GM19438 (cell line): ENCODE measurements around the gene MACF1.

Experiments
- ATAC-seq: cut with Tn5 transposase; IDR thresholded peaks from one replicate; pipeline ENCODE4 v1.9.1; 2021; ENCODE audit warnings: low read depth; ENCODE audit not compliant: unreplicated experiment

MACF1 gene

GRCh38 chr1:39410915-39411436 is 206.5 kb downstream of the MACF1 start:
- no peak for ATAC-seq

DNA sequence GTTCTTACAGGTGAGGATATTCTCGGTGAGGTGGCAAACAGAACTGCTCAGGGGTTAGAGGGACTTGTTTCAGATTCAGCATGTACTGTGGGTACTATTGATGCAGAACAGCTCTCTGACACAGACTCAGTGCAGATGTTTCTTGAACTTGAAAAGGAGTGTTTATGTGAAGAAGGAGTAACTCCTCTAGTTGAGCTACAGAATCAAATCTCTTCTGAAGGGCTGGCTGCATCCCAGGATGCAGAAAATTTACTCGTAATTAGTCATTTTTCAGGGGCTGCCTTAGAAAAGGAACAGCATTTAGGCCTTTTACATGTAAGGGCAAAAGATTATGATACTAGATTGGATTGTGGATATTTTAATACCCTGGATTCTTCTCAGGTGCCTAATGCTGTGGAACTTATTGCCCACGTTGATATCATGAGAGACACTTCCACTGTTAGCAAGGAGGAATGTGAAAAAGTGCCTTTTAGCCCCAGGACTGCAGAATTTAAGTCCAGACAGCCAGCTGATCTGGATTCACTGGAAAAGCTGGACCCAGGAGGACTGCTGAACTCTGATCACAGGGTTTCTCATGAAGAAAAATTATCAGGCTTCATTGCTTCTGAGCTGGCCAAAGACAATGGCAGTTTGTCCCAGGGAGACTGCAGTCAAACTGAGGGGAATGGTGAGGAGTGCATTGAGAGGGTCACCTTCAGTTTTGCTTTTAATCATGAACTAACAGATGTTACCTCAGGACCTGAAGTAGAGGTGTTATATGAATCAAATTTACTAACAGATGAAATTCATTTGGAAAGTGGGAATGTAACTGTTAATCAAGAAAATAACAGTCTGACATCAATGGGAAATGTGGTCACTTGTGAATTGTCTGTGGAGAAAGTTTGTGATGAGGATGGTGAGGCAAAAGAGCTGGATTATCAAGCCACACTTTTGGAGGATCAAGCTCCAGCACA is 207.3 kb downstream of the MACF1 start:
- ATAC-seq, result no peak

DNA sequence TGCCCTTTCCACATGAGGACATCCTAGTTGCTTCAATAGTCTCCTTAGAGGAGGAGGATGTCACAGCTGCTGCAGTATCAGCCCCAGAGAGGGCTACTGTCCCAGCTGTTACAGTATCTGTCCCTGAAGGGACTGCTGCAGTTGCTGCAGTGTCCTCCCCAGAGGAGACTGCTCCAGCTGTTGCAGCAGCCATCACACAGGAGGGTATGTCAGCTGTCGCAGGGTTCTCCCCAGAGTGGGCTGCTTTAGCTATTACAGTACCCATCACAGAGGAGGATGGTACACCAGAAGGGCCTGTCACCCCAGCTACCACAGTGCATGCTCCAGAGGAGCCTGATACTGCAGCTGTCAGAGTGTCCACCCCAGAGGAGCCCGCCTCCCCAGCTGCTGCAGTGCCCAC is 208.4 kb downstream of the MACF1 start:
- ATAC-seq, result no peak

DNA sequence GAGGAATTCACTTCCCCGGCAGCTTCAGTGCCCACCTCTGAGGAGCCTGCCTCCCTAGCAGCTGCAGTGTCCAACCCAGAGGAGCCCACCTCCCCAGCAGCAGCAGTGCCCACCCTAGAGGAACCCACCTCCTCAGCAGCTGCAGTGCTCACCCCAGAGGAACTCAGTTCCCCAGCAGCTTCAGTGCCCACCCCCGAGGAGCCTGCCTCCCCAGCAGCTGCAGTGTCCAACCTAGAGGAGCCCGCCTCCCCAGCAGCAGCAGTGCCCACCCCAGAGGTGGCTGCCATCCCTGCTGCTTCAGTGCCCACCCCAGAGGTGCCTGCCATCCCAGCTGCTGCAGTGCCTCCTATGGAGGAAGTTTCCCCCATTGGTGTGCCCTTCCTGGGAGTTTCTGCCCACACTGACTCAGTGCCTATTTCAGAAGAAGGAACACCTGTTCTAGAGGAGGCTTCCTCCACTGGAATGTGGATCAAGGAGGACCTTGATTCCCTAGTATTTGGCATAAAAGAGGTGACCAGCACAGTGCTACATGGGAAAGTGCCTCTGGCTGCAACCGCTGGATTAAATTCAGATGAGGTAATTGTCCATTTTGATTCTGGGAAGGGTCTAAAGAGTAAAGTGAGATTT is 209.5 kb downstream of the MACF1 start:
- no peak for ATAC-seq

DNA sequence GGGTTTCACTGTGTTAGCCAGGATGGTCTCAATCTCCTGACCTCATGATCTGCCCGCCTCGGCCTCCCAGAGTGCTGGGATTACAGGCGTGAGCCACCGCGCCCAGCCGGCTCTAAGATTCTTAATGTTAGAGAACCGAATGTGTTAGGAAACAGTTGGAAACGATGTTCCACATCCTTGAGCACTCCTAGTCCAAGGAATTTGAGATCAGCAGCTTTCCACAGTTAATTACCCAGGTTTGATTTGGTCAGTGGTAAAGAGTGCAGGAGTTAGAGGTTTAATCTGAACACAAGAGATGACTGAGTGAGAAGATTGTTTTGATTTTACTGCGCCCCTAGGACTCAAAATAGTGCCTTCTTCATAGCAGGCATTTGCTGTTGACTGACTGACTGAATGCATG is 211.1 kb downstream of the MACF1 start:
- ATAC-seq, result no peak

DNA sequence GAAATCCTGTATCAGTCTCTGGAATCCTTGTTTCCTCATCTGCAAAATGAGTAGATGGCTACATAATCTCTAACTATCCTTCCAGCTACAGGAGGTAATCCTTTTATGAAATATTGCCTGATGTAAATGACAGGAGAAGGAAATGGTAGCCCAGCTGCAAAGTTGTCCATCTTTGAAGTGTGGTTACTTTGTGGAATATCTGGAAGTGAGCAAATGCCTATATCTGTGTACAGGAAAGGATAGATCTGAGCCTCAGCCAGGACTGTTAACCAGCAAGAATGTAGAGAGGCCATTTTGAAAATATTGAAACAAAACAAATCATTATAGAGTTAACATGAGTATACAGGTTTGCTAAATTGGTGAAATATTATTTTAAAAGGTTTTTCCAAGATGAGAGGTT is 212.1 kb downstream of the MACF1 start:
- no peak for ATAC-seq

- no peak for ATAC-seq
Observed at GRCh38 chr1:39418236-39418635, 213.7 kb downstream of the MACF1 start.

DNA sequence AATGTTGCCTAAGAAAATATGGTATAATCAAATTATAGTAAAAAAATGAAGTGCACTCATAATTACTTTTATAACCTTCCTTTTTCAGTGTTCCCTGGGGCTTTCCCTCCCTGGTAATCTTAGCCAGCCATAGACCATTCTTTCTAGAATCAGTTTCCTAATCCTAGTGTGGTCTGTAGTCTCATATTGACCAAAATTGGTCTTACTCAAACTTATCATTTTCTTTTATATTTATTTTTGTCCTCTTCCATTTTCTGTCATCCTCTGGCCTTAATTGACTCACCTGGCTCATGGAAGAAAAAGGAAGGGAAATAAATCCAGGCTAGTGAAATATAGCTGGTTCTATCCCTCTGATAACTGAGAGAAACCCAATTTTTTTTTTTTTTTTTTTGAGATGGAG is 216.0 kb downstream of the MACF1 start:
- no peak for ATAC-seq

DNA sequence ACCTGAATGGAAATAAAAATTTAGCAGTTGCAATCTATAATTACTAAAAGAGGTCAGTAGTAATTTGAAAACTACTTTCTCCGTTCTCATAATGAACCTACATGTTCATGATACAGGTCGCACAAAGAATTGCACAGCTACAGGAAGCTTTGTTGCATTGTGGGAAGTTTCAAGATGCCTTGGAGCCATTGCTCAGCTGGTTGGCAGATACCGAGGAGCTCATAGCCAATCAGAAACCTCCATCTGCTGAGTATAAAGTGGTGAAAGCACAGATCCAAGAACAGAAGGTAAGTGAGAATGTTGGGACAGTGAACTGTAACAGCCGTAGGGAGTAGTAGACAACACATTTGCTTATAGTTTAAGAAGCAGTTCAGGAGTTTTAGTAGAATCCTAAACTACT is 218.1 kb downstream of the MACF1 start:
- no peak for ATAC-seq

DNA sequence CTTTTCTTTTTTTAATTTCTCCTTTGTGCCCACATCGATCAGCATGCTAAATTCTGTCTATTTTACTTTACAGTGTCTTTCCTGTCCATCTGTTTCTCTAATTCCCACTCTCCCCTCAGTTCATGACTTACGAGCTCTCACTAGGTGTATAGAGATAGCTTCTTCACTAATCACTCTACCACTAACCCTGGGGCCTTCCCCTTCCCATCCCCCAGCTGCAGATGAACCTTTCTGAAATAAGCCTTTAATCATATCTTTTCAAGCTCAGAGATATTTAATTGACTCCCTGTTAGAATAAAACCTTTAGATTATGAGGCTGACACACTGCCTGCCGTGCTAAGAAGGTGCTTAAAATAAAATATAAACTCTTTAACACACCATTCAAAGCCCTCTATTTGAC is 220.7 kb downstream of the MACF1 start:
- ATAC-seq, result no peak

GRCh38 chr1:39425634-39426033 is 221.1 kb downstream of the MACF1 start:
- ATAC-seq, result no peak

- no peak for ATAC-seq
Observed at GRCh38 chr1:39426346-39426745, 221.9 kb downstream of the MACF1 start.

DNA sequence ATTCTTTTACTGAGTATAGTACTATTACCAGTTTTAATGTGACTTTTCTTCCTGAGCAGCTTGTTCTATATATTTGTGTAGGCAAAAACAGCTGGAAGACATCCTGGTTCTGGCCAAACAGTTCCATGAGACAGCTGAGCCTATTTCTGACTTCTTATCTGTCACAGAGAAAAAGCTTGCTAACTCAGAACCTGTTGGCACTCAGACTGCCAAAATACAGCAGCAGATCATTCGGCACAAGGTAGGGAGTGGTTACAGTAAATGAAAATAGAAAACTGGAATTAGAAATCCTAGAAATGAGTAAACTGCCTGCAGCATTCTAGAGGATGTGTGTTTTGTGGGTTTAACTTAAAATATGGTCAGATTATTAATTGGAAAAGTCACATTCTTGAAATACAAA is 222.9 kb downstream of the MACF1 start:
- no peak for ATAC-seq

- no peak for ATAC-seq
Observed at GRCh38 chr1:39427912-39428311, 223.4 kb downstream of the MACF1 start.

DNA sequence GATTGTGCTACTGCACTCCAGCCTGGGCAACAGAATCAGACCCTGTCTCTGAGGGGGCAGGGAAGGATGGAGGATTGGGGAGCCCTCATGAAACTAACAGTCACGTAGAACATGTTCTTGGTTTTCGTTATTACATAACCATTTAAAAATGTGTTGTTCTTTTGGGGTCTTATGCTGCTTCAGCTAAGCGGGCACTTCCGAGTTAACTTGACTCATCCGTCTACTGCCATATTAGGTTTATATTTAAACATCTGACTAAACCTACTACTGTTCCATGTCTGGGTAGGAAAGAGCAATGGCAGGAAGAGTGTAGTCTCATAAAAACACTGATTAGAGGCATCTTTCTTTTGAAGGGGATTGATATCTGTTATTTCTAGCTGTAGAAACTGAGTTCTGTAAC is 227.4 kb downstream of the MACF1 start:
- no peak for ATAC-seq

DNA sequence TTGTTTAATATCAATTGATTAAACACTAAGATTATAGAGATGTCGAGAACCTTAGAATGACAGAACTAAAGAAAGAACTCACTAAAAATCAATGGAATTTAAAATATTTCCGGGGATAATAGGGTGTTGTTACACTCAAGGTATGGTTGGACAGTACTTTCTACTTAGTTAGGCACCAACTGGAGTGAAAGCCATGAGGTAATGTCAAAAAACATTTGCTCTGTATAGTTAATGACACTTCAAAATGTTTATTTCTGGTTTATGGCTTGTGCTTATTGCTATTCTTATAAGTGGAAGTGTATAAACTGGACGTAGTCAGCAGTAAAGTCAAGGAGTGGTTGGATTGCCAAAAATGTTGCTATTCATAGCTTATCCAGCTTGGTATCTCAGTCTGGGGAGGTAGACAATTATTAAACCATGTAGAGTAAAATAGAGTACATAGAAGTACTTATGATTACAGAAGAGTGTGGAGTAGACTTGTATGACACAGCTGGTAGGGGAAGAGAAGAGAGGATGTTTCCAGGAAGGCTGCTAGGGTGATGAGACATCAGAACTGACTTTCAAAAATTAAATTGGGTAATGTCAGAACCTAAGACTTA is 230.4 kb downstream of the MACF1 start:
- no peak for ATAC-seq

DNA sequence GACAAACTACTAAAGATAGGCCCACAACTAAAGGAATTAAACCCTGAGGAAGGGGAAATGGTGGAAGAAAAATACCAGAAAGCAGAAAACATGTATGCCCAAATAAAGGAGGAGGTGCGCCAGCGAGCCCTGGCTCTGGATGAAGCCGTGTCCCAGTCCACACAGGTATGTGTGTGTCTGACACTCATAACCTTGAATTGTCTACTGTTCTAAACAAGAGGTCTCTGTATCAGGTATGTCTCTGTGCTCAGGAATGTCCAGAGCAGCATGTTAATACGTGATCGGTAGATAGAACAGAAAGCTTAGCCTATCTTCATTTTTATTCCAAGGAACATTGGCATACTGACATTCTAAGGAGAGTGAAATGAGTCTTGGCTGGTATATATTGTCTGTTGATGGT is 231.1 kb downstream of the MACF1 start:
- no peak for ATAC-seq

DNA sequence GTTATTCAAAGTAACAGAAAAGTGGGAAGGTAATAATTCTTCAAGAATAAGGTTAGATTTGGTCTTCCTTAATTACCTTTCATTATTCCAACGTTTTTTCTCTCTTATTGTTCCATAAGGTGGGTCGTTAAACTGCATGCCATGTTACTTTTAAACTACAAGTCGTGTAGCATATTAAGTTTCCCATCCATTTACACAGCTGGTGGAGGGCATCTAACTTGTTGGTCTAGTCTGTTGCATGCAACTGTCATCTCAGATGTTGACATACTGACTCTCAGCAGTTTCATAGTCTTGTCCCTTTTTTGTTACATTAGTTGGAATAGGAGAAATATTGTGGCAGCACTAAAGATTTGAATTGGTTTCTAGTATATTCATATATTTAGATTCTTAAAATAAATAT is 232.3 kb downstream of the MACF1 start:
- ATAC-seq, result no peak

- no peak for ATAC-seq
Observed at GRCh38 chr1:39438042-39438441, 233.5 kb downstream of the MACF1 start.

- ATAC-seq, result no peak
Observed at GRCh38 chr1:39440856-39441255, 236.4 kb downstream of the MACF1 start.

- ATAC-seq, result no peak
Observed at GRCh38 chr1:39441797-39442196, 237.3 kb downstream of the MACF1 start.
